Astrocyte (in vitro differentiated cells and primary cell): ENCODE data around the gene MBTD1.

Experiments
- CTCF ChIP-seq: IDR thresholded peaks from 2 replicates; pipeline ENCODE4 v1.5.1; 2011; ENCODE audit warnings: low read depth, mild to moderate bottlenecking, inconsistent platforms, low read length, moderate library complexity; ENCODE audit not compliant: insufficient read depth
- EZH2 ChIP-seq: IDR thresholded peaks from 2 replicates; pipeline ENCODE4 v1.6.1; 2012; ENCODE audit warnings: mild to moderate bottlenecking, low read length, inconsistent platforms; ENCODE audit not compliant: insufficient read depth

- TF ChIP-seq EZH2 (no peak), CTCF (no peak)
Measured at GRCh38 chr17:51275381-51275780, 15.5 kb upstream of the MBTD1 start.
